HG03432 (cell line): ENCODE data around the gene FCRLB.
"Not testable (repeated sequence)": the region's sequence is repeated elsewhere in the genome, so short reads cannot be mapped to it uniquely, and the experiment has no call there.

Experiments used
- ATAC-seq: cut with Tn5 transposase; IDR thresholded peaks from one replicate; pipeline ENCODE4 v1.9.1; 2021; ENCODE audit warnings: mild to moderate bottlenecking, moderate library complexity; ENCODE audit not compliant: unreplicated experiment

The FCRLB gene

DNA sequence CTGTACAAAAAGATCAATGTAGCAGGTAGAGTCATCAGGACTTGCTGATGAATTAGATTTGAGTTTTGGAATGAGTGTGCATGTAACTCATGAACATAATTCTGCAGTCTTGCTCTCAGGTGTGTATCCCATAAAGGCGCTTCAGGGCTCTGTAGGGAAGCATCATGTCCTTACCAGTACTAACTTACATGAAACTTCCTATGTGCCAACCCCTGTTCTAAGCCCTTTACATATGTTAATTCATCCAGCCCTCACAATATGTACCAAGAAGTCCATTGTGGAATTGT lies 2.1 kb upstream of the FCRLB start:
- peak; percentile 56 for ATAC-seq

DNA sequence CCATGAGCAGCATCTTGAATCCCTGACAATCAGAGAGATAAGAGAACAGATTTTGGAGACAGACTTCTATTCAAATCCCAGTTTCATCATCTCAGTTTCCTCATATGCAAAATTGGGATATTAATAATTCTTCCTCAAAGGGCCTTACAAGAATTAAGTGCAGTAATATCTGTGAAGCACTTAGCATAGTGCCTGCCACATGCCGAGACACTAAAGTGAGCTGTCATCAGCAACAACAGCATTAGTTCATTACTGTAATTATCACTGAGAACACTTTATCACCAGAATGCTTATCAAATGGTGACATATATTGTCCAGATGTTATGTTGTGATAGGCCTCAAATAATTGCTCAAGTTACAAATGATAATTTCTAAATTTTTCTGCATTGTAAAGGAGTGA lies 922 bp upstream of the FCRLB start:
- no peak for ATAC-seq

DNA sequence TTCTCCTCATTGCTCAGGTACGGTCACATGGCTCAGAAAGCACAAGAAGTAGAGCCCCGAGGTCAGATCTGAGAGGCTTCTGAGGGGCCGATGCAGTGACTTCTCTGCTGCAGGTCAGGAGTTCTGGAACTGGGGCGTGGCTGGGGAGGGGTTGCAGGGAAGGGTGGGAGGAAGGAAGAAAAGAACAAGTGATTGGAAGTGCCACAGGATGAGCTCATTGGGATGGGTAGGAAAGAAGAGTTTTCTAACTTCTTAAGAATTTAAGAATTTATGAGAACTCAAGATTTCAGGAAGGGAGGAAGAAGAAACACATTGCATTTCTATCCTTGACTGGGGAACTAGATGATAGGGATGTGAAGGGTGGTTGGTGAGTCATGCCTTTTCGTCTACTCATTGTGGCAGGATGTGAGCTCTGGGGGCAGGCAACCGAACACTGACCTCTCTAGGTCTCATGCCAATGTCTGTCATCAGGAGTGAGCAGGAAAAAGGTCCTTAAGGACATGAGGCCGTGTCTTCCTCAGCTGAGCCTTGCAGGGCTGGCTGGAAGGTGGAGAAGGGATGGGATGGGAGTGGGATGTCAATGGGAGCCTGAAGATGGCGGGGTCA lies 497 bp downstream of the FCRLB start:
- ATAC-seq: peak; percentile 20

DNA sequence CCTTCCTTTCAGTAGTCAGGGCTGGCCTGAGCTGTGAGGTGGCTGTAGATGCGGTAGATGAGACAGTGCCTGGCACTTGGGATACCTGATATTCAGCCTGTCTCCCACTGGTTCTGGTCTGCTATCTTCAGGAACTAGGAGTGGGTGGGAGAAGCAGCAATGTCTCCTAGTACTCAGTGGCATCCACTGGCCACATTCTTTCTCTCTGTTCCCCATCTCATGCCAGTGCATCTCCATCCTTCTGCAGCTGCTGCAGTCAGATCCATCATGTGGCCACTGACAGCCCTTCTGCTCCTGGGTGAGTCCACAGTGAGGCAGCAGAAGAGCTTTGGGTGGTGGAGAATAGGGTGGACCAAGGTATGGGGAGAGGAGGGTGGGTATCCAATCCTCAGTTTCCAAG lies 1.1 kb downstream of the FCRLB start:
- no peak for ATAC-seq

DNA sequence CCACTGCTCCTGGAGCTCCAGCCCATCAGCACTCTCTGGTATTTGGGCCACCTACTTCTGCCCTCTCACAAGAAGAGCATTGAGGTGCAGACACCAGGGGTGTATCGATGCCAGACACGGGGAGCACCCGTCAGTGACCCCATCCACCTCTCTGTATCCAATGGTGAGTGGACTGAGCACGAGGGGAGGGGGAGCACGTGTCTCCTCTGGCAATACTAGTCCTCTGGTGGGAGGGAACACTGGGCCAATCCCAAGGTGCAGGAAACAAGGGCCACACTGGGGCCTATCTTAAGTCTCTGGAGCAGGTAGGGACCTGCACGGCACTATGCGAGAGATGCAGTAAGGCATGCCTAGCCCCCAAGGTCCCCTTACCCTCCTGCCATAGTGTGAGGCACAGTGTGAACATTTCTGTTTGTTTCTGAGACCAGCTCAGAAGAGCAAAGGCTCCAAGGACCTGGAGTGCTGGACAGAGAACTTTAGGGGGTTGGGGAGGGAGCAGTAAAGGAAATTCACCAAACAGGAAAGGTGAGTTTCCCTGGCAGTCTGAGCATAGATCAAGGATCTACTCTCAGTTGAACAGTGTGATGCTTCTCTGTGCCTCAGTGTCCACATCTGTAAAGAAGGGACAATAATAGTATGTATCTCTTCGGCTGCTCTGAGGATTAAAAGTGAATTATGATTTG lies 2.3 kb downstream of the FCRLB start:
- no peak for ATAC-seq

DNA sequence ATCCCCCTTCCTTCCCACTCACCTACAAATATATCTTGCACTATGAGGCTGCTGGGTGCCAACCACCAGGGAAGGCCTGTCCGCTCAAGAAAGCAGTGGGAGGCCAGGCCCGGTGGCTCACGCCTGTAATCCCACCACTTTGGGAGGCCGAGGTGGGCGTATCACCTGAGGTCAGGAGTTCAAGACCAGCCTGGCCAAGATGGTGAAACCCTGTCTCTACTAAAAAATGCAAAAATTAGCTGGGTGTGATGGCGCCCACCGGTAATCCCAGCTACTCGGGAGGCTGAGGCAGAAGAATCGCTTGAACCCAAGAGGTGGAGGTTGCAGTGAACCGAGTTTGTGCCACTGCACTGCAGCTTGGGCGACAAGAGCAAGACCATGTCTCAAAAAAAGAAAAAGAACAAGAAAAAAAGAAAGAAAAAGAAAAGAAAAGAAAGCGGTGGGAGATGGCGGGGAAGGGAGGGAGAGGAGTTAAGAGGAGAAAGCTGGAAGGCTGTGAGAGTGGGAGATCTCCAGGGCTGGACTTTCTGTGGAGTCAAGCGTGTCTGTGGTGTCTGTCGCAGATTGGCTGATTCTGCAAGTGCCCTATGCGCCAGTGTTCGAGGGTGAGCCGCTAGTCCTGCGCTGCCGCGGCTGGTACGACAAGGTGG lies 4.0 kb downstream of the FCRLB start:
- ATAC-seq: not testable (repeated sequence)

DNA sequence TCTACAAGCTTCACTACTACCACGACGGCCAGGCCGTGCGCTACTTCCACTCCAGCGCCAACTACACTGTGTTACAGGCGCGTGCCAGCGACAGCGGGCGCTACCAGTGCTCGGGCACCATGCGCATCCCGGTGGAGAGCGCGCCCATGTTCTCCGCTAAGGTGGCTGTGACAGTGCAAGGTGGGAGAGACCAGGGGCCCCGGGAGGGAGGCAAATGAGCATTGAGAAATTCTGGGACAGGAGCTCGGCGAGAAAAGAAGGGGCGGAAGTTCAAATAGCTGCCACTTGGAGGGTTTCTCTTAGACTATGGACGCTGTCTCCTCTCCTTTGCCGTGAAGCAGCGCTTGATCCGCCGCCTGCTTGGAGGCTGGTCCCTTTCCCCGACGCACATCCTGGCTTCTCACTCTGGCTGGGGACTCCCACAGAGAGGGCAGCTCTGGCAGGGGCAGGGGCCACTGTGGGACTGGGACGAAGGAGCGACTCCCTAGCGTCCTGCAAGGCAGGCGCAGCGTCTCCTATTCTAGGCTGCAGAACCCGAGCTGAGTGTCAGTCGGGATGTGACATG lies 4.6 kb downstream of the FCRLB start:
- peak; percentile 21 for ATAC-seq

DNA sequence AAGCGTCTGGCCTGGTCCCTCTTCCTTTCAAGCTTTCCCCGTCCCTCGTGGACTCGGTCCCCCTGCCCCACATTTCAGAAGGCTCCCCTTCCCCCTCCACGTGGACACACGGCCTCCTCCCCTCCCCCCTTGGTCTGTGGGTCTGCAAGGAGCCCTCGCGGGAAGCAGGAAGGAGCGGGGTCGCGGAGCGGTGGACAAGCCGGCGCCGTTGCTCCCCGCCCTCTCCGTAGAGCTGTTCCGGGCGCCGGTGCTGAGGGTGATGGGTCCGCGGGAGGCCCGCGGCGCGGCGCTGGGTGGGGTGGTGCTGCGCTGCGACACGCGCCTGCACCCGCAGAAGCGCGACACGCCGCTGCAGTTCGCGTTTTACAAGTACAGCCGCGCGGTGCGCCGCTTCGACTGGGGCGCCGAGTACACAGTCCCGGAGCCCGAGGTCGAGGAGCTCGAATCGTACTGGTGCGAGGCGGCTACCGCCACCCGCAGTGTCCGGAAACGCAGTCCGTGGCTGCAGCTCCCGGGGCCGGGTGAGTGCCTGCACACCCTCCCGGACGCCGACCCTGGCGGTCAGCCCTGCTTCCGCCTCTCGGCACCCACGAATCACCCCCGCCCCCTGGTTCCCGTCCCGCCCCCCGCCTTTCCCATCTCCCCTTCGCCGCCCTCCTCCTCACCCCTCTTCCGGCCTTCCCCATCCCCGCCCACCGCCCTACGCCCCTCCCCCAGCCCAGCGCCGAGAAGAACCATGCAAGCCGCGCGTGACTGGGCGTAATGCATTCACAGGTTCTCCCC lies 5.3 kb downstream of the FCRLB start:
- peak; percentile 58 for ATAC-seq

DNA sequence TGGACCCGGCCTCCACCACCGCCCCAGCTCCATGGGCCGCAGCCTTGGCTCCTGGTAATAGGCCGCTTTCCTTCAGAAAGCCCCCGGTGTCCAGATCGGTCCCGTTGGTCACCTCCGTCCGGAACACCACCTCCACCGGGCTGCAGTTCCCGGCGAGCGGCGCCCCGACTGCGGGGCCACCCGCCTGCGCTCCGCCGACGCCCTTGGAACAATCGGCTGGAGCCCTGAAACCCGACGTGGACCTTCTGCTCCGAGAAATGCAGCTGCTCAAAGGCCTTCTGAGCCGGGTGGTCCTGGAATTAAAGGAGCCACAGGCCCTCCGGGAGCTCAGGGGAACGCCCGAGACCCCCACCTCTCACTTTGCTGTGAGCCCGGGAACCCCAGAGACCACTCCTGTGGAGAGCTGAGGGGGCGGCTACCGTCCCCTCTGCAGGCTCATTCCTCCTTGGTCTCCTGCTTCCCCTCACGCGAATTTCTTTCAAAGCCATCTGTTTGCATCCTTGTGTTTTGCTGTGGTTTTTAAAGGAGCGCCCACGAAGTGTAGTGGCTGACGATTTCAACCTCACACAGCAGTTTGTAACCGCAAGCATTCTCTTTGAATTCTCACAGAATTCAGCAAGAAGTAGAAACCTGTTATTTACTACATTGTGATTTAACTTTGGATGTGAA lies 6.0 kb downstream of the FCRLB start:
- peak; percentile 14 for ATAC-seq

DNA sequence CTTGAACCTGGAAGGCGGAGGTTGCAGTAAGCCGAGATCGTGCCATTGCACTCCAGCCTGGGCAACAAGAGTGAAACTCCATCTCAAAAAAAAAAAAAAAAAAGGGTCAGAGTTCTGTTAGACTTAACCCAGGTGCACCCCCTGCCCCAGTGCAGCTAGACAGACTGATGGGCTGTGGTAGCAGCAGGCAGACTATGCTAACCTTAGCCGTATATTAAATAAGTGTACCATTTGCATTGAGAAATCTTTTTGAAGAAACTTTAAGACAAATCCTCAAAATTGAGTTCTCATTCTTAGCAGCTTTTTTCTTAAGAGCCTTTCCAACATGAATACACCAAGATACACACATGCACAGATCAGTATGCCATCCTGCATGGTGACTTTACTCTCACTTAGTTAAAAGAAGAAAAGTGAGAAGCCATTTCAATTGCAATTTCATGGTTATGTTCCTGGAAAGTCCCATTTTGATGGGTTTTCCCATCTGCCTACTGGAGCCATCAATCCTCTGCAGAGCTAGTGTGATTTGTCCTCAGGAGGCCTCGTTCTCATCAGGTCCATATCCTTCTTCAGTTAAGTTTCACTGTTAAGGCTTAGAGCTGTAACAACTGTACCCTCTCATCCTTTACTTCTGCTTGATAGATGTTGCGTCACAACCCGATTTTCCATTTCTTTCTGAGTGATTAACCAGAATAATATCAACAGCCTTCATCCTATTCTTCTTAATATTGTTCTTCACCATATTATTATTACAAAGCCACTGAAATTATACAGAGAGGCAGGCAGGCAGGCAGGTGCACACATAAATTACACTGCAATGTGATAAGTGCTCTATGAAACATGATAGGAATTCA lies 7.3 kb downstream of the FCRLB start:
- no peak for ATAC-seq

DNA sequence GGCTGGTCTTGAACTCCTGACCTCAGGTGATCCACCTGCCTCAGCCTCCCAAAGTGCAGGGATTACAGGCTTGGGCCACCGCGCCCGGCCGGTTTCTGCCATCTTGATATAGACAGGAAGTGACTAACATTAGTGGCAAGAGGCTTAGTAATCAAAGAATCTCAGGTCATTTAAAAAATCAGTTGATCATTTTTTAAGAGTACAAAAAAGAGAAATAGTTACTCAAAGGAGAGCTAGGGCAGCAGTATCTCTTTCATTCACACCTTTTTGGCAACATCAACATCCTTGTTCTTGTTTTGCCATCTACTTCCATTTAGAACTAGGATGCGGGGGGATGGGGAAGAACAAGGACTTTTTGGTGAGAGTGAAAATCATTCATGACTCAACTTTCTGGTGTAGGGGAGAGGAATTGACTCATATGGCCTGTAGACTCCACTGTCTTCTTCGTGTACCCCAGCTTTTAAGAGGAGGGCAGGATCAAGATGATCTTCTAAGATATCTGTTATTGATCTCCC lies 8.8 kb downstream of the FCRLB start:
- ATAC-seq: no peak

DNA sequence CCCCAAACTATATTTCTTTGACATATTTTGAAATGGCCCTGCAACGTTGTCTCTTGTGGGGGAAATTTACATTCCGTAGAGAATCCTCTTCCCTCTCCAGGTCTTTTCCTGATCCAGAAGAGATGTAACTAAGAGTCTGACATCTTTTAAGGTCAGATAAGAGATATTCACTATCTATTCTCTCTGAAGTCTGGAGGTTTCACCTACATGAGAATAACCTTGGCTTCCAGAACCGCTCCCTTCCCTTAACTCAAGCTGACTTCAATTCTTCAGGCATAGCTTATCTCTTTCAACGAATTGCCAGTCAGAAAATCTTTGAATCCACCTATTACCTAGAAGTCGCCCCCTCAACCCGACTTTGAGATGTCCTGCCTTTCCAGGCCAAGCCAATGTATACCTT lies 9.9 kb downstream of the FCRLB start:
- no peak for ATAC-seq

DNA sequence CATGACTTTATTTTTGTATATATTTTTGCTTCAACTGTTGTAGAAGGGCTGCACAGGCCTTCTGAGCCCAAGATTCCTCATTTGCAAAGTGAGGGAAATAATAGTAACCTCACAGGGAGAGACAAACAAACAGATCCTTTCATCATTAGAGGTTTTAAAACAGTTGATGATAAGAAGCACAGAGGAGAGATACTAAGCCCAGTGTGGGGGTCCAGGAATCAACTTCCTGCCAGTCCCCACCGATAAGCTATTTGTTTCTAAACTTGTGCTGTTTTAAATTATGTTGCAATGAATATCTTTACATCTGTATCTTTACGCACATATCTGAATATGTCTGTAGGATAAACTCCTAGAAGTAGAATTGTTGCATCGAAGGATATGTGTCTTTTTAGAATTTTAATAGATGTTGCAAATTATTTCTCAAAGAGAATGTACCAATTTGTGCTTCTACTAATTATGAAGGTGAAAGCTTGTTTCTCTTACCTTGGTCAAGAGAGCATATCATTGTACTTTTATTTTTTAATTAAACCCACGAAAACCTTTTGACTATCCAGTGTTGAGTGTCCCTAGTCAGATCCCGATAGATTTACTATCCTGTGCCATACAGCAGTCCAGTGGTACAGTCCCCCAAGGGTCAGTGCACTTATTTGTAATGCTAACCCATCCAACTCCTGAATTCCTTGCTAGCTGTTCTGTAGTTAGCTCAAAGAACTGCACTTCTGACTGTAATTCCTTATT lies 10.8 kb downstream of the FCRLB start:
- ATAC-seq: no peak

DNA sequence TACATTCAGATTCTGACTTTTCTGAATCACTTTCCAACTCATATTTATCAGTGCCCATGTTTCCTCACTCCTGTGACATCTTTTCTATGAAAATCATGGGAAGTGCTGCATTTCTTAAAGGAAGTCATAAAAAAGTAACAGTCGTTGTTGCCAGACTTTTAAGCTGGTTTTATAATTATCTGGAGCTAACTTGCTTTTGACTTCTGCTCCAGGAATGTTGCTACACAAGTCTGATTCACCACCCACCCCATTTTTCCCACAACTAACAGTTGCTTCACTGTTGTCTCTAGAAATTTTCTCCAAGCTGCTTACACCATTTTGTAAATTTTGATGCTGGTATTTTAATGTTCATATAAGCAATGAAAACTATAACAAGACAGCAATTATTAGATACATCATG lies 12.2 kb downstream of the FCRLB start:
- ATAC-seq: no peak

DNA sequence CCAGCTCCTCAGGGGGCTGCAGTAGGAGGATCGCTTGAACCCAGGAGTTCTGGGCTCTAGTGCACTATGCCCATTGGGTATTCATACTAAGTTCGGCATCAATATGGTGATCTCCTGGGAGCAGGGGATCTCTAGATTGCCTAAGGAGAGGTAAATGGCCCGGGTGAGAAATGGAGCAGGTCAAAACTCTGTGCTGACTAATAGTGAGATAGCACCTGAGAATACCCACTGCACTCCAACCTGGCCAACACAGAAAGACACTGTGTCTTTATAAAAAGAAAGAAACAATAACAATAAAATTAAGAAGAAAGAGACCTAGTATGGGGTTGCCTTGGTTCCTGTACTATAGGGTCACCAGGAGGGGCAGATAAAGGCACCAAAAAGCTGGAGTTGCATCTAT lies 14.5 kb downstream of the FCRLB start:
- no peak for ATAC-seq

DNA sequence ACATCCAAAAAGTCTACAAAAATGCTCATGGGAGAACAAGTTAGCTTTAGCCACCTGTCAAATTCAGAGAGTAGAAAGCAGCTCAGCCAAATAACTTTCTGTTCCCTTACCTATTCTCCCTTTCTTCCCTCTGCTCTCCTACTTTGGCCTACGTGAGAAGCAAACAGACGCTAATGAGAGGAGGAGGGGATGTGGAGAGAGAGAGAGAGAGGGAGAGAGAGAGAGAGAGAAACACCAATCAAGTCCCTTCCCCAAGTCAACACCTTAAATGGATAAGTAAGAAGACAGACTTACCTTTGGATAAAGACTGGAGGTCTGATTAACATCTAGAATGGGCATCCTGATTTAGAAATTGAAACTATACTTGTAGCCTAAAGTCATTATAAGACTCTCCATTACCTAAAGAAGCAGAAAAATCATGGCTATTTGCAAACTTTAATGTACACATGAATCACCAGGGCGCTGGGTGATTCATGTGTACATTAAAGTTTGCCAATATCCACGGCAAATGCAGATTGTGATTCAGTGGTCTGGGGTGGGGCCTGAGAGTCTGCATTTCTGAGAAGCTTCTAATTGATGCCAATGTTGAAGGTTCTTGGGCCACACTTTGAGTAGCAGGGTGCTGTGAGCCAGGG lies 15.1 kb downstream of the FCRLB start:
- ATAC-seq: no peak

DNA sequence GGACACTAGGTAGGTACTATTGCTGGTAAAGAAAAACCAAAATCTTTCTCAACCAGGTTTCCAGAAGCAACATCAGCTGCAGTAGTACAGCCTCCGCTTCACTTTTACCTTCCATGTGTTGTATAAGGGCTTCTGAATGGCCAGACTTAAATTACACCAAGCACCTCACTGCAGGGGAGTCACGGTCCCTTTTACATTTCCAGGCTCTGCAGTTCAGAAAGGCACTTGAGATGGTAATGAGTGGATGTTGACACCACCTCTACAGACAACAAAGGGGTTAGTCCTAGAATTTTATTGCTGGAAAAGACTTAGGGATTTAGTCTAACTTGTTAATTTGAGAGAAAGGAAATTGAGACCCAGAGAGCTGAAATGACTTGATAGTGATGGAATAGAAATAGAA lies 16.3 kb downstream of the FCRLB start:
- no peak for ATAC-seq

DNA sequence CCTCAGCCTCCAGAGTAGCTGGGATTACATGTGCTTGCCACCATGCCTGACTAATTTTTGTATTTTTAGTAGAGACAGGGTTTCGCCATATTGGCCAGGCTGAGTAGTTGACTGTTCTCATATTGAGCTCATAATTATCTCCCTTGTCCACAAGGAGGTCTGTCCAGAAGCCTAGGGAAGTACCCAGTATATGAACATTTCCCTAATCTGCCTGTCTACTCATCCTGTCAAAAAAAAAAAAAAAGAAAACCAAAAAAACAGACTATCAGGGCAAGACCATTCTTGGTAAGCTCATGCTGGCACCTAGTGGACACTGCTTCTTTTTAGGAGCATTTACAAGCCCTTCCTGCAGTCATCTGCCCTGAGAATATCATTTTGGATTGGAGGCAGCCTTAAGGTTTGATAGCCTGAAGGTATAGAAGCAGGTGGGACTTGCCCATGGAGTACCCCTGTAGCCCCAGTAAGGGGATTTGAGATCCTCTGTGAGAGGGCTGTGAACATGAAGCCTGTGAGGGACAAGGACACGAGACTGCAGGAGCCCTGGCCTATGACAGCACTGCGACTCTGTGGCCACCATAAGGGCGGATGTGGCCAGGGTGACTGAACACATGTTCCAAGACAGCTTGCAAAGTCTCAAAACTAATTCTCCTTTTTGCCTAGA lies 17.4 kb downstream of the FCRLB start:
- ATAC-seq: peak; percentile 74
